Stimulated activated CD8-positive, alpha-beta memory T cell treated with anti-CD3 and anti-CD28 coated beads, Interleukin-15, amount 100 ng/mL, for 1 hour (primary cell): ENCODE data around the gene SH3BP2.

ENCODE experiments used
- DNase-seq: peaks from one replicate; pipeline ENCODE4 v3.0.0-alpha.2; 2020; ENCODE audit warnings: low read depth

The SH3BP2 gene

DNA sequence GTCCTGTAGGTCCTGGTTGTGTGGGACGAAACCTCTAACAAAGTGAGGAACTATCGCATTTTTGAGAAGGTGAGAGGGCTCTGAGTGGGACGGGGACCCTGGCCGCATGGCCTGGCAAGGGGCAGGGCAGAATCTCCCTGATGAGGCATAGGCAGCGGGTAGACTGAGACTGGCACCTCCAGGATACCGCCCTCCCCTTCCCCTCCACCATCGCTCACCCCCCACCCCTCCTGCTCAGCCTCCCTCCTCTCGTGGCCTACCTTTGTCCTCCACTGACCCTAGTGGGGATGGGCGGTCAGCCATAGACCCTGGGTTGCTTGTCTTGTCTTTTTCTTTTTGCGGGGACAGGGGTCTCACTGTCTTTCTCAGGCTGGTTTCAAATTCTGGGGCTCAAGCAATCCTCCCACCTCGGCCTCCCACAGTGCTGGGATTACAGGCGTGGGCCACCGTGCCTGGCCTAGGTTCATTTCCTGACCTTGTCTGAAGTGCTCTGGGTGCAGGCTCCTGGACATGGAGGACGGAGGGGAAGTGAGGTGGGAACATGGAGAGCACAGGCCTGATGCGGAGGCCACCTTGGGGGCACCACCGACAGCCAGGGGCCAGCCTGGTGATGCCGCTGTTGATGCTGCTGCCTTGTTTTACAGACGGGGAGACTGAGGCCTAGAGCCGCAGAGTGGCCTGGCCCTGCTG, 40.2 kb downstream of the SH3BP2 start:
- DNase-seq: no peak

DNA sequence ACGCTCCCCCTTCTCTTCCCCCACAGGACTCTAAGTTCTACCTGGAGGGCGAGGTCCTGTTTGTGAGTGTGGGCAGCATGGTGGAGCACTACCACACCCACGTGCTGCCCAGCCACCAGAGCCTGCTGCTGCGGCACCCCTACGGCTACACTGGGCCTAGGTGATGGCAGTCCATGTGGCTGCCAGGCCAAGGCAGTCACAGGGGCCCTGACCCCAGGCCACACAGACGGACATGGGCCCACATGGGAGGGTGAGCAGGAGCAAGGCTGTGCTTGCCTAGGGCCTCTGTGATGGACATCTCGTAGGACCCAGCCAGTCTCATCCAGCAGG, 40.8 kb downstream of the SH3BP2 start:
- DNase-seq: no peak

- DNase-seq: no peak
Observed at GRCh38 chr4:2834001-2834921, 41.4 kb downstream of the SH3BP2 start.

DNA sequence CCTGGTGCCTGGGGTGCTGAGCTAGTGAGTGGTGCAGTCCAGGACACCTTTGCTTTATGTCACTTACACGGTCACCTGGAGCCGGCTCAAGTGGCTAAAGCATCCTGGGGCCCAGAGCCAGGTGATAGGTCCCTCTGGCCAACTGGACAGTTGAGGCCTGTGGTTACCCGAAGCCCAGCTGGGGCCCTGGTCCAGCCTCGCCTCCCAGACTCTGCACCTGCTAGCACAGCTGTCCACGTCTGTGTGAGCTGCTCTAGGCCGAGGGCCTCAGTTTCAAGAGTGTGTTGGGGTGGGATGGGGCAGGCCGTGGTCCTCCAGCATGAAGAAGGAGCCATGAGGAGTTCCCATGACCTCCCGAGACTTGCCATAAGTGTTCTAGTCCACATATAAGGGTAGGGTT, 43.1 kb downstream of the SH3BP2 start:
- no peak for DNase-seq

DNA sequence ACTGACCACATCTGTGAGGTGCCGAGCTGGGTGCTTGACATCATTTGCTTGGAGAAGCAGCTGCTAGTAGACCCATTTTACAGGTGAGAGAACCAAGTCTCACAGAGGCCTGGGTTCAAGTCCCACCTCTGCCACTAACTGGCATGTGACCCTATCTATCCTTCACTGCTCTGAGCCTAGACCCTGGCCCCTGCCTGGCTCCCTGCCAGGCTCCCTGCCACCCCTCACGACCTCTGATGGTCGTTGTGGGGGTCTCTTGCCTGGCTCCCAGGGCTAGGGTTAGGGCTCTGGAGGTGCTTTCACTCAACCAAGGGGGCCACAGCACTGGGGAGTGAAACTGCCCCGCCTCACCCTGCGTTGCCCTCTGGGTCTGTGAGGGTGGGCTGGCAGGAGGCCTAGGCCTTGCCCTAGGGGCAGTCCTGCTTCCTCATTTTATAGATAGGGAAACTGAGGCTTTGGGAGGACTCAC, 43.5 kb downstream of the SH3BP2 start:
- no peak for DNase-seq

GRCh38 chr4:2837110-2837903, 44.4 kb downstream of the SH3BP2 start:
- no peak for DNase-seq

DNA sequence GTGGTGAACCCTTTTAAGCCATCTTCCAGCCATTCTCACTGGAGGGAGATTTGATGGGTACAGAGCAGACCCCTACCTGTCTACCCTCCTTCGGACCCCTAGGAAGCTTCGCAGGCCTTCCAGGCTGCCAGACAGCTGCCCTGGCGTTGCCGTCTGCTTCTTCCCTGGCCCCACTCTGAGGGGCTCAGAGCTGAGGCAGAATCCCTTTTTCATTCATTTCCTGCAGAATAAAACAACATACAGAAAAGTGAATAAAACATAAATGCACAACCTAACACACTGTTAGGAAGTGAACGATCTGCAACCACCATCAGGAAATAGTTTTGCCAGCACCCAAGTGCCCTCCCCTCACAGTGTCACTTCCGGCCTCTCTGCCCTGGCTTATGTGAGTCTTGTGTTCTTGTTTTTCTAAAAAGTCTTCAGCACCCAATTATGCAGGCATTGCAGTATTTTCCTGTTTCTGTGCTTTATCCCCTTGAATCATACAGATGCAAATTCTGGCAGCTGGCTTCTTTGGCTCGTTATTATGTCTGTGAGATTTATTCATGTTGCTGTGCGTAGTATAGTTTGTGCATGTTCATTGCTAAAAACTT, 45.1 kb downstream of the SH3BP2 start:
- DNase-seq: peak; percentile 52

DNA sequence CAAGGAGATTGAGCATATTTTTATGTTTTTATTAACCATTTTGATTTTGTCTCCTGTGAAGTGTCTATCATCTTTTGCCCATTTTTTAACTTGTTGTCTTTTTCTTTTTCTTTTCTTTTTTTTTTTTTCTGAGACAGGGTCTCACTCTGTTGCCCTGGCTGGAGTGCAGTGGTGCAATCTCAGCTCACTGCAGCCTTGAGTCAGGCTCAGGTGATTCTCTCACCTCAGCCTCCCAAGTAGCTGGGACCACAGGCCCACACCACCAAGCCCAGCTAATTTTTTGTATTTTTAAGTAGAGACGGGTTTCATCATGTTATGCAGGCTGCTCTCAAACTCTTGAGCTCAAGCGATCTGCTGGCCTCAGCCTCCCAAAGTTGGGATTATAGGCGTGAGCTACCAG, 46.2 kb downstream of the SH3BP2 start:
- DNase-seq: no peak

DNA sequence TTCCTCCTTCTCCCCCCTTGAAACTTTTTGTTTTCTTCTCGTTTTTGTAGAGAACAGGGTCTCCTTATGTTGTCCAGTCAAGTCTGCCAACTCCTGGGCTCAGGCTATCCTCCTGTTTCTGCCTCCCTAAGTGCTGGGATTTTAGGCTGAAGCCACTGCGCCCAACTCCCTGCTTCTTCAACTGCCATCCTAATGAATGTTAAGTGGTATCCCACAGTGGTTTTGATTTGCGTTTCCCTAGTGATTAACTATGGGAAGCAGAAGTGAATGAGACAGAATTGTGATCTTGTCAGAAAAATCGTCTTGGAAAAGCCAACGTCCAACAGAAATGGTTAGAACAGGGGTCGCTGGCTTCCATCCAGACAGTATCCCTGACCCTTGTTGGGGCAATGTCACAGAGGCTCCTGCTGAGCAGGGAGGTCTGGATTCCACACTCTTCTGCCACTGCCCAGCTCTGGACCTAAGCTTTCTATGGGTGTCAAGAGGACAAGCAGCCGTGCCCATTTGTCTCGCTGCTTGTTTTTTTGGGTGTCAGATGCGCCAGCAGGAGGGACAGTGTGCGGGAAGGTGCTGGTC, 49.9 kb downstream of the SH3BP2 start:
- no peak for DNase-seq

DNA sequence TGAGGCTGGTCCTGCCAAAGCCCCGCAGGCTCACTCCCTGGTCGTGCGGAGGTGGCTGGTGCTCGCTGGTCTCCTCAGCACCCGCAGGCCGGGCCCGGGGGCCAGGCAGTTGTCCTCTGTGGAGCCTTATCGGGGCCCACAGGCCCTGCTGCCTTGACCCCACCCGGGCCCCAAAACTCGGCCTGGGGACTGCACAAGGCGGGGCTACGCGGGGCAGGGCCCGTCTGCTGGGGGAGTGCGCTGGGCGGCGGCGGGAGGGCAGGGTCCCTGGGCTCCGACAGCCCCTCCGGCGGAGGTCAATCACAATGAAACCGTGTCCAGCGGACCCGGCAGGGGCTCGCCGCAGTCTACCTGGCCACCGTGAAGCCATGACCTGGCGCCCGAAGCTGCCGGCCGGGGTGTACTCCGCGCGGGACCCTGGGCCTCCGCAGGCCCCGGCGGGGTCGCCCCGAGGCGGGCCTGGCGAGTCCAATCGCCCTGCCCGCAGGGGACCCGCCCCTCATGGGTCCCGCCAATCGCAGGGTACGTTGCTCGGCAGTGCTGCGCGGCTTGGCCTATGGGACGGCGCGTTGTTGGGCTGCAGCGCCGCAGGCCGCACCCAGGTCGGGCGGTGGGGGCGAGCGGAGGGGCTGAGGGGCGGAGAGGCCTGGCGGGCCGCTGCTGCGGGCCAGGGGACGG, 50.5 kb downstream of the SH3BP2 start, which contains the start of gene ADD1:
TSS of gene ADD1 (plus strand) at position 582 of the 678 bp plus-strand sequence. CDS start 32,072 bp downstream, outside the sequence.
- DNase-seq: peak; percentile 88

- DNase-seq: no peak
Observed at GRCh38 chr4:2843941-2844584, 51.2 kb downstream of the SH3BP2 start.

- no peak for DNase-seq
Observed at GRCh38 chr4:2846172-2846571, 53.3 kb downstream of the SH3BP2 start.

- no peak for DNase-seq
Observed at GRCh38 chr4:2847302-2847871, 54.5 kb downstream of the SH3BP2 start.

DNA sequence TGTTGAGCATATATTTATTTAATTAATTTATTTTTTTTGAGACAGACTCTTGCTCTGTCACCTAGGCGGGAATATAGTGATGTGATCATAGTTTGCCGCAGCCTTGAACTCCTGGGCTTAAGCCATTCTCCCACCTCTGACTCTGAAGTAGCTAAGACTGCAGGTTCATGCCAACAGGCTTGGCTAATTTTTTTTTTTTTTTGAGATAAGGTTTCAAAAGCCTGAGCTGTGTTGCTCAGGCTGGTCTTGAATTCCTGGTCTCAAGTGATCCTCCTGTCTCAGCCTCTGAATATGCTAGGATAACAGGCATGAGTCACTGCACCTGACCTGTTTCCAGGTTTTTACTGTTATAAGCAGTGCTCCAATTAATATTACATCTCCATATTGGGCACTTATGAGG, 55.6 kb downstream of the SH3BP2 start:
- DNase-seq: no peak

GRCh38 chr4:2849267-2850152, 56.6 kb downstream of the SH3BP2 start:
- no peak for DNase-seq

- no peak for DNase-seq
Observed at GRCh38 chr4:2850966-2851798, 58.3 kb downstream of the SH3BP2 start.

- no peak for DNase-seq
Observed at GRCh38 chr4:2852481-2852921, 59.6 kb downstream of the SH3BP2 start.

GRCh38 chr4:2855584-2855983, 62.7 kb downstream of the SH3BP2 start:
- DNase-seq: no peak
